ENCODE data around the gene CDX2. TPM values are rescaled to one million over a fixed set of nuclear protein-coding genes. Genes with fewer than 3 reads are reported as not detected.

Gene CDX2
- total RNA-seq, 1 experiment from 2014 or later = 12.5 TPM

DNA sequence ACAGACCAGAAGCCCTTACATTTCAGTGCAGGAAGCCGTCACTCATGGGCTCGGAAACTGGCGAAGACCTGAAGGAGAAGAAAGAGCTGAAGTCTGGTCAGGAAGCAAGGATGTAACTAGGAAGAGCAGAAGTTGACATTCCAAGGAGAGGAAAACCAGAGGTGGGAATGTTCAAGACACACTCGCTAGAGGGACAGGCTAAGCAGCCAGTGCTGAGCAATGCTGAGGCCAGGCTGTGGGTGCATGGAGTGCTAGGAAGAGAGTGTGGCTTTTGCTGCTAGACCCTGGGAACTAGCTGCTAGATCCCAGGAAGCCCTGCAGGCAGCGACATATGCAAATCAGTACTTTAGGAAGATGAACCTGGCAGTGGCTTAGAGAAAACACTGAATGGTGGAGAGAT is 31.5 kb upstream of the CDX2 start:
- no peak for DNase-seq (ENCODE audit: low read depth, low spot score)
- Histone ChIP-seq H3K9me3 (ENCODE audit: control insufficient read depth in 1 of 2, insufficient read depth in 1 of 2, low read depth in 1 of 2, low read length in 2 of 2) (no peaks in the 10 kb centered on the region), H3K79me2 (ENCODE audit: insufficient read depth, low read length) (no peaks in the 10 kb centered on the region), H4K20me1 (ENCODE audit: insufficient read depth) (no peaks in the 10 kb centered on the region), H2AFZ (ENCODE audit: low read depth, low read length, poor library complexity, severe bottlenecking) (no peak overlapping the region), H3K4me1 (ENCODE audit: control insufficient read depth in 1 of 2, insufficient read depth in 2 of 2, low read length in 2 of 2) (peaks cover 0 to 9% of the 10 kb centered on the region in 2 experiments; a peak in 2 of 4 replicates), H3K36me3 (ENCODE audit: control insufficient read depth in 1 of 2, insufficient read depth in 2 of 2, low read length in 2 of 2) (no peaks in the 10 kb centered on the region), H3K4me3 (replicated peaks in 1 of 2; ENCODE audit: low read depth in 1 of 2, low read length in 2 of 2) (no peak overlapping the region), H3K27me3 (ENCODE audit: insufficient read depth, low read length) (no peaks in the 10 kb centered on the region), H3K9ac (ENCODE audit: low read length) (no peak overlapping the region), H3K9me2 (ENCODE audit: insufficient read depth) (no peaks in the 10 kb centered on the region), H3K27ac (ENCODE audit: low read depth, low read length) (no peak overlapping the region), H3K4me2 (ENCODE audit: low read length) (no peak overlapping the region)
- no TSS peak for BruUV-seq (replicated peaks)
- intact Hi-C loops (cut with micrococcal nuclease) = no loop called here
- ChIA-PET RAD21 (ENCODE audit: low non-redundant PET in 1 of 2, low total read pairs in 2 of 2, uncharacterized antibody in 2 of 2, unreplicated experiment in 2 of 2) (no interaction called here), CTCF (no interaction called here), POLR2A (no interaction called here)
- TF ChIP-seq, protein P1, sequence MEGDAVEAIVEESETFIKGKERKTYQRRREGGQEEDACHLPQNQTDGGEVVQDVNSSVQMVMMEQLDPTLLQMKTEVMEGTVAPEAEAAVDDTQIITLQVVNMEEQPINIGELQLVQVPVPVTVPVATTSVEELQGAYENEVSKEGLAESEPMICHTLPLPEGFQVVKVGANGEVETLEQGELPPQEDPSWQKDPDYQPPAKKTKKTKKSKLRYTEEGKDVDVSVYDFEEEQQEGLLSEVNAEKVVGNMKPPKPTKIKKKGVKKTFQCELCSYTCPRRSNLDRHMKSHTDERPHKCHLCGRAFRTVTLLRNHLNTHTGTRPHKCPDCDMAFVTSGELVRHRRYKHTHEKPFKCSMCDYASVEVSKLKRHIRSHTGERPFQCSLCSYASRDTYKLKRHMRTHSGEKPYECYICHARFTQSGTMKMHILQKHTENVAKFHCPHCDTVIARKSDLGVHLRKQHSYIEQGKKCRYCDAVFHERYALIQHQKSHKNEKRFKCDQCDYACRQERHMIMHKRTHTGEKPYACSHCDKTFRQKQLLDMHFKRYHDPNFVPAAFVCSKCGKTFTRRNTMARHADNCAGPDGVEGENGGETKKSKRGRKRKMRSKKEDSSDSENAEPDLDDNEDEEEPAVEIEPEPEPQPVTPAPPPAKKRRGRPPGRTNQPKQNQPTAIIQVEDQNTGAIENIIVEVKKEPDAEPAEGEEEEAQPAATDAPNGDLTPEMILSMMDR (IDR thresholded peaks at IDR 0.05 in 2 of 3, conservative IDR thresholded peaks at IDR 0.05 in 1 of 3; ENCODE audit: borderline replicate concordance in 1 of 3, insufficient read depth in 1 of 3, low read depth in 2 of 3, low read length in 2 of 3) = no peak
- TF ChIP-seq, protein P2, sequence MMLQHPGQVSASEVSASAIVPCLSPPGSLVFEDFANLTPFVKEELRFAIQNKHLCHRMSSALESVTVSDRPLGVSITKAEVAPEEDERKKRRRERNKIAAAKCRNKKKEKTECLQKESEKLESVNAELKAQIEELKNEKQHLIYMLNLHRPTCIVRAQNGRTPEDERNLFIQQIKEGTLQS (IDR thresholded peaks at IDR 0.05) = no peak
- TF ChIP-seq, protein P3, sequence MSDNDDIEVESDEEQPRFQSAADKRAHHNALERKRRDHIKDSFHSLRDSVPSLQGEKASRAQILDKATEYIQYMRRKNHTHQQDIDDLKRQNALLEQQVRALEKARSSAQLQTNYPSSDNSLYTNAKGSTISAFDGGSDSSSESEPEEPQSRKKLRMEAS (IDR thresholded peaks at IDR 0.05) = no peak
- TF ChIP-seq EGR1 (IDR thresholded peaks at IDR 0.05; ENCODE audit: low read depth) (no peak), SIN3A (IDR thresholded peaks at IDR 0.05; ENCODE audit: low read depth) (no peak), ZNF274 (IDR thresholded peaks at IDR 0.05; ENCODE audit: low read depth, low read length) (no peak), TCF7L2 (IDR thresholded peaks at IDR 0.05; ENCODE audit: borderline replicate concordance, extremely low read depth, insufficient read depth, insufficient read length) (no peak), CEBPB (IDR thresholded peaks at IDR 0.05; ENCODE audit: low read depth) (no peak), SP1 (IDR thresholded peaks at IDR 0.05; ENCODE audit: low read depth) (no peak), FOSL1 (IDR thresholded peaks at IDR 0.05; ENCODE audit: low read depth) (no peak), ZFX (IDR thresholded peaks at IDR 0.05) (no peak), EZH2 (IDR thresholded peaks at IDR 0.05) (no peak), ELF1 (IDR thresholded peaks at IDR 0.05; ENCODE audit: borderline replicate concordance, low read depth) (no peak), POLR2AphosphoS5 (IDR thresholded peaks at IDR 0.05; ENCODE audit: low read depth, low read length) (no peak)
- TF ChIP-seq, protein P4, sequence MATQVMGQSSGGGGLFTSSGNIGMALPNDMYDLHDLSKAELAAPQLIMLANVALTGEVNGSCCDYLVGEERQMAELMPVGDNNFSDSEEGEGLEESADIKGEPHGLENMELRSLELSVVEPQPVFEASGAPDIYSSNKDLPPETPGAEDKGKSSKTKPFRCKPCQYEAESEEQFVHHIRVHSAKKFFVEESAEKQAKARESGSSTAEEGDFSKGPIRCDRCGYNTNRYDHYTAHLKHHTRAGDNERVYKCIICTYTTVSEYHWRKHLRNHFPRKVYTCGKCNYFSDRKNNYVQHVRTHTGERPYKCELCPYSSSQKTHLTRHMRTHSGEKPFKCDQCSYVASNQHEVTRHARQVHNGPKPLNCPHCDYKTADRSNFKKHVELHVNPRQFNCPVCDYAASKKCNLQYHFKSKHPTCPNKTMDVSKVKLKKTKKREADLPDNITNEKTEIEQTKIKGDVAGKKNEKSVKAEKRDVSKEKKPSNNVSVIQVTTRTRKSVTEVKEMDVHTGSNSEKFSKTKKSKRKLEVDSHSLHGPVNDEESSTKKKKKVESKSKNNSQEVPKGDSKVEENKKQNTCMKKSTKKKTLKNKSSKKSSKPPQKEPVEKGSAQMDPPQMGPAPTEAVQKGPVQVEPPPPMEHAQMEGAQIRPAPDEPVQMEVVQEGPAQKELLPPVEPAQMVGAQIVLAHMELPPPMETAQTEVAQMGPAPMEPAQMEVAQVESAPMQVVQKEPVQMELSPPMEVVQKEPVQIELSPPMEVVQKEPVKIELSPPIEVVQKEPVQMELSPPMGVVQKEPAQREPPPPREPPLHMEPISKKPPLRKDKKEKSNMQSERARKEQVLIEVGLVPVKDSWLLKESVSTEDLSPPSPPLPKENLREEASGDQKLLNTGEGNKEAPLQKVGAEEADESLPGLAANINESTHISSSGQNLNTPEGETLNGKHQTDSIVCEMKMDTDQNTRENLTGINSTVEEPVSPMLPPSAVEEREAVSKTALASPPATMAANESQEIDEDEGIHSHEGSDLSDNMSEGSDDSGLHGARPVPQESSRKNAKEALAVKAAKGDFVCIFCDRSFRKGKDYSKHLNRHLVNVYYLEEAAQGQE (IDR thresholded peaks at IDR 0.05; ENCODE audit: low read depth) = no peak
- ATAC-seq = no peak

All from HCT116 (cell line).